Rectal smooth muscle tissue (tissue), 1 donor: ENCODE data around the gene FOXD4L4.
"Not testable (repeated sequence)": the region's sequence is repeated elsewhere in the genome, so short reads cannot be mapped to it uniquely, and the experiment has no call there.

Experiments used
- H3K27ac ChIP-seq: one replicate; pipeline ENCODE4 v1.7.0; 2013; ENCODE audit warnings: low read depth, low read length, inconsistent platforms
- H3K27me3 ChIP-seq: one replicate; pipeline ENCODE4 v1.7.0; 2013; ENCODE audit warnings: low read length; ENCODE audit not compliant: control insufficient read depth, insufficient read depth
- H3K36me3 ChIP-seq: one replicate; pipeline ENCODE4 v1.7.0; 2013; ENCODE audit warnings: low read length; ENCODE audit not compliant: control insufficient read depth, insufficient read depth
- H3K4me1 ChIP-seq: one replicate; pipeline ENCODE4 v1.7.0; 2013; ENCODE audit warnings: low read length; ENCODE audit not compliant: control insufficient read depth, insufficient read depth
- H3K4me3 ChIP-seq: one replicate; pipeline ENCODE4 v1.7.0; 2013; ENCODE audit warnings: low read length
- H3K9ac ChIP-seq: one replicate; pipeline ENCODE4 v1.7.0; 2013; ENCODE audit warnings: low read length

FOXD4L4 gene

DNA sequence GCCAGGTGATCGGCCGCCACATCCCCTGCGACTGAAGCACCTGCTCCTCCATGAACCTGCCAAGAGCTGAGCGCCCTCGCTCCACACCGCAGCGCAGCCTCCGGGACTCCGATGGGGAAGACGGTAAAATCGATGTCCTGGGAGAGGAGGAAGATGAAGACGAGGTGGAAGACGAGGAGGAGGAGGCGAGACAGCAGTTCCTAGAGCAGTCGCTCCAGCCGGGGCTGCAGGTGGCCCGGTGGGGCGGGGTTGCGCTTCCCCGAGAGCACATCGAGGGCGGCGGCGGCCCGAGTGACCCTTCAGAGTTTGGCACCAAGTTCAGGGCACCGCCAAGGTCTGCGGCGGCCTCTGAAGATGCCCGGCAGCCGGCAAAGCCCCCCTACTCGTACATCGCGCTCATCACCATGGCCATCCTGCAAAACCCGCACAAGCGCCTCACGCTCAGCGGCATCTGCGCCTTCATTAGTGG is at the start of gene FOXD4L4:
FOXD4L4 (plus strand) TSS at position 51 of the 469 bp plus-strand sequence; CDS start at position 51, 0 bp downstream.
- not testable (repeated sequence) for H3K4me1 ChIP-seq, H3K27me3 ChIP-seq, H3K27ac ChIP-seq, H3K36me3 ChIP-seq, H3K9ac ChIP-seq, H3K4me3 ChIP-seq

DNA sequence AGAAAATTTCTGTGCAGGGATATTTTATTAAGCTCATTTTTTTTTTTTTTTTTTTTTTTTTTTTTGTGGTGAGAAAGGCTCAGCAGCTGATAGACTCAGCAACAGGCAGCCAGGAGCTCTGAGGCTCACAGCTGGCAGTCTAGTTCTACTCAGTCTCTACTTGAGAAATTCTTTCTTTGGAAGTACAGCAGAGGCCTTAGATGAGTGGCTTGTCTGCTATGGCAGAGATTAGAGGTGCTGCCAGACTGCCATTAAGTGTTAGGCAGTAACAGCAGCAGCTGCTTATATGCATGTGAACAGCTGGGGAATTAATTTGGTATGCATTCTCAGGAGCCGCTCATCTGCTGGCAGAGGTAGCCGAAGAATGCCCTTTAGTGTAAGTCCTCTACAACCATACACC is 33.4 kb upstream of the FOXD4L4 start:
- H3K36me3 ChIP-seq, H3K9ac ChIP-seq, H3K27ac ChIP-seq, H3K4me1 ChIP-seq, H3K27me3 ChIP-seq, H3K4me3 ChIP-seq: not testable (repeated sequence)

DNA sequence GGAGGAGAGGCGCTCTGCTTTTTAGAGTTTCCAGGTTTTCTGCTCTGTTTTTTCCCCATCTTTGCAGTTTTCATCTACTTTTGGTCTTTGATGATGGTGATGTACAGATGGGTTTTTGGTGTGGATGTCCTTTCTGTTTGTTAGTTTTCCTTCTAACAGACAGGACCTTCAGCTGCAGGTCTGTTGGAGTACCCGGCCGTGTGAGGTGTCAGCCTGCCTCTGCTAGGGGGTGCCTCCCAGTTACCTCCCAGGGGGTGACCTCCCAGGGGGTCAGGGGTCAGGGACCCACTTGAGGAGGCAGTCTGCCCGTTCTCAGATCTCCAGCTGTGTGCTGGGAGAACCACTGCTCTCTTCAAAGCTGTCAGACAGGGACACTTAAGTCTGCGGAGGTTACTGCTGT is 22.5 kb upstream of the FOXD4L4 start:
- H3K27ac ChIP-seq, H3K27me3 ChIP-seq, H3K4me3 ChIP-seq, H3K4me1 ChIP-seq, H3K9ac ChIP-seq, H3K36me3 ChIP-seq: not testable (repeated sequence)

DNA sequence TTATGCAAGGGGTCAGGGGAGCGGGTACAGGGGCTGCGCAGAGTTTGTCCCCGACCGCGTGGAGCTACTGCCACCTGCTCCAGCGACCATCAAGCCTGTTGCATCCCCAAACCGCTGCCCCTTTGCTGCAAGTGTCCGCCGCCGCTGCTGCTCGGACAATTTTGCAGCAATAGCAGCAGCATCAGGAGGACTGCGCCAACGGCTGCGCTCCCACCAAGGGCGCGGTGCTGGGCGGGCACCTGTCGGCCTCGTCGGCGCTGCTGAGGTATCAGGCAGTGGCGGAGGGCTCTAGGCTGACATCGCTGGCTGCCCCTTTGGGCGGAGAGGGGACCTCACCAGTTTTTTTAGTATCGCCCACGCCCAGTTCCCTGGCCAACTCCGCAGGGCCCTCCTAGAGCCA is 1.2 kb downstream of the FOXD4L4 start:
- not testable (repeated sequence) for H3K36me3 ChIP-seq

More for the DNA sequence above, 1.2 kb downstream of the FOXD4L4 start:
- not testable (repeated sequence) for H3K4me1 ChIP-seq, H3K27ac ChIP-seq, H3K9ac ChIP-seq, H3K27me3 ChIP-seq, H3K4me3 ChIP-seq
